ENCODE measurements around the gene TRPV5. TPM values are rescaled to one million over a fixed set of nuclear protein-coding genes. Genes with fewer than 3 reads are reported as not detected.

Gene TRPV5
- total and polyA plus RNA-seq, 2 donors (not counting 3 experiments of a cell fraction or from before 2014, with no cell fraction given): not detected

- DNase-seq (ENCODE audit: low read depth, low spot score) (no peak), FAIRE-seq (no peak)
- Histone ChIP-seq H3K9ac (replicated peaks; ENCODE audit: extremely low read depth, insufficient read depth, low read length) (no peak within 1 kb of the TSS), H3K4me3 (replicated peaks in 1 of 3; ENCODE audit: insufficient read depth in 1 of 3, low read depth in 1 of 3, low read length in 3 of 3) (no peak within 1 kb of the TSS), H3K9me3 (replicated peaks; ENCODE audit: control insufficient read depth, insufficient read depth, low read length) (no peaks in the 10 kb centered on the region), H3K36me3 (ENCODE audit: control insufficient read depth in 2 of 2, extremely low read depth in 1 of 2, insufficient read depth in 2 of 2, low read length in 2 of 2) (no peaks in the 10 kb centered on the region), H3K79me2 (ENCODE audit: control insufficient read depth, insufficient read depth, low read length) (no peaks in the 10 kb centered on the region), H3K27me3 (ENCODE audit: control insufficient read depth in 2 of 2, insufficient read depth in 2 of 2, low read length in 2 of 2) (no peaks in the 10 kb centered on the region), H2AFZ (ENCODE audit: low read depth, low read length) (no peak within 1 kb of the TSS), H3K4me1 (ENCODE audit: control insufficient read depth, extremely low read depth, insufficient read depth, low read length) (no peaks in the 10 kb centered on the region), H4K20me1 (replicated peaks; ENCODE audit: control insufficient read depth, extremely low read depth, insufficient read depth, low read length) (no peaks in the 10 kb centered on the region), H3K27ac (ENCODE audit: insufficient read depth, low read depth, low read length) (no peak within 1 kb of the TSS), H3K4me2 (ENCODE audit: insufficient read depth, low read length) (no peak within 1 kb of the TSS), H3K9me1 (replicated peaks; ENCODE audit: control insufficient read depth, extremely low read depth, insufficient read depth, low read length) (no peaks in the 10 kb centered on the region)
- no peak for TF ChIP-seq EZH2 (IDR thresholded peaks at IDR 0.05; ENCODE audit: borderline replicate concordance, low read depth, low read length, severe bottlenecking)
- no peak for TF ChIP-seq JUN (IDR thresholded peaks at IDR 0.05; ENCODE audit: borderline replicate concordance, insufficient read depth, insufficient read length, low read depth)
- TF ChIP-seq GATA2 (IDR thresholded peaks at IDR 0.05; ENCODE audit: insufficient read depth, insufficient read length, low read depth, low read length): no peak
- TF ChIP-seq POLR2AphosphoS5 (IDR thresholded peaks at IDR 0.05; ENCODE audit: insufficient read depth, low read depth, low read length): no peak
- no peak for TF ChIP-seq MYC (IDR thresholded peaks at IDR 0.05; ENCODE audit: low read depth, low read length)
- no peak for TF ChIP-seq POLR2A (IDR thresholded peaks at IDR 0.05; ENCODE audit: low read depth, low read length)
- TF ChIP-seq, protein P1, sequence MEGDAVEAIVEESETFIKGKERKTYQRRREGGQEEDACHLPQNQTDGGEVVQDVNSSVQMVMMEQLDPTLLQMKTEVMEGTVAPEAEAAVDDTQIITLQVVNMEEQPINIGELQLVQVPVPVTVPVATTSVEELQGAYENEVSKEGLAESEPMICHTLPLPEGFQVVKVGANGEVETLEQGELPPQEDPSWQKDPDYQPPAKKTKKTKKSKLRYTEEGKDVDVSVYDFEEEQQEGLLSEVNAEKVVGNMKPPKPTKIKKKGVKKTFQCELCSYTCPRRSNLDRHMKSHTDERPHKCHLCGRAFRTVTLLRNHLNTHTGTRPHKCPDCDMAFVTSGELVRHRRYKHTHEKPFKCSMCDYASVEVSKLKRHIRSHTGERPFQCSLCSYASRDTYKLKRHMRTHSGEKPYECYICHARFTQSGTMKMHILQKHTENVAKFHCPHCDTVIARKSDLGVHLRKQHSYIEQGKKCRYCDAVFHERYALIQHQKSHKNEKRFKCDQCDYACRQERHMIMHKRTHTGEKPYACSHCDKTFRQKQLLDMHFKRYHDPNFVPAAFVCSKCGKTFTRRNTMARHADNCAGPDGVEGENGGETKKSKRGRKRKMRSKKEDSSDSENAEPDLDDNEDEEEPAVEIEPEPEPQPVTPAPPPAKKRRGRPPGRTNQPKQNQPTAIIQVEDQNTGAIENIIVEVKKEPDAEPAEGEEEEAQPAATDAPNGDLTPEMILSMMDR (IDR thresholded peaks at IDR 0.05; ENCODE audit: extremely low read depth in 1 of 2, insufficient read depth in 1 of 2, low read depth in 1 of 2, low read length in 2 of 2): no peak
- TF ChIP-seq FOS (IDR thresholded peaks at IDR 0.05; ENCODE audit: borderline replicate concordance, insufficient read depth, low read length): no peak
- no peak for TF ChIP-seq MAX (IDR thresholded peaks at IDR 0.05; ENCODE audit: insufficient read depth, insufficient read length)
- intact Hi-C loops (cut with micrococcal nuclease) (loop anchor here (2.0 kb wide), 1 partner anchor 81 kb away; no protein-coding TSS in a partner anchor), dilution Hi-C loops (cut with MboI; ENCODE audit: extremely low pct_ligation_motif_present, low sequenced_read_pairs) (no loop called here)
- POLR2A ChIA-PET: no interaction called here
- BruUV-seq (replicated peaks): no TSS peak
- CTCF ChIA-PET: interaction anchor here (0.8 kb wide), 1 partner anchor 253 kb away, joined by 3 read pairs; no protein-coding TSS in a partner anchor
These were observed 28.7 kb upstream of the TRPV5 start, which contains the start of gene KEL for GRCh38 chr7:142961973-142962926. TSS of gene KEL (minus strand) at chr7:142962363. CDS start at chr7:142962206, 157 bp downstream.
